Hepatocyte (in vitro differentiated cells): ENCODE measurements around the gene MACO1.

Source experiments
- EZH2 ChIP-seq: fragments of 200-600 bp; sonication (generic); IDR thresholded peaks from 2 replicates; pipeline ENCODE4 v1.6.1; 2016; ENCODE audit warnings: antibody characterized with exemption, mild to moderate bottlenecking, borderline replicate concordance
- TF ChIP-seq, protein P1 (sequence below): fragments of 200-600 bp; sonication (generic); IDR thresholded peaks from 2 replicates; pipeline ENCODE4 v1.5.1; 2016; ENCODE audit warnings: antibody characterized with exemption, mild to moderate bottlenecking; ENCODE audit not compliant: poor library complexity

DNA sequence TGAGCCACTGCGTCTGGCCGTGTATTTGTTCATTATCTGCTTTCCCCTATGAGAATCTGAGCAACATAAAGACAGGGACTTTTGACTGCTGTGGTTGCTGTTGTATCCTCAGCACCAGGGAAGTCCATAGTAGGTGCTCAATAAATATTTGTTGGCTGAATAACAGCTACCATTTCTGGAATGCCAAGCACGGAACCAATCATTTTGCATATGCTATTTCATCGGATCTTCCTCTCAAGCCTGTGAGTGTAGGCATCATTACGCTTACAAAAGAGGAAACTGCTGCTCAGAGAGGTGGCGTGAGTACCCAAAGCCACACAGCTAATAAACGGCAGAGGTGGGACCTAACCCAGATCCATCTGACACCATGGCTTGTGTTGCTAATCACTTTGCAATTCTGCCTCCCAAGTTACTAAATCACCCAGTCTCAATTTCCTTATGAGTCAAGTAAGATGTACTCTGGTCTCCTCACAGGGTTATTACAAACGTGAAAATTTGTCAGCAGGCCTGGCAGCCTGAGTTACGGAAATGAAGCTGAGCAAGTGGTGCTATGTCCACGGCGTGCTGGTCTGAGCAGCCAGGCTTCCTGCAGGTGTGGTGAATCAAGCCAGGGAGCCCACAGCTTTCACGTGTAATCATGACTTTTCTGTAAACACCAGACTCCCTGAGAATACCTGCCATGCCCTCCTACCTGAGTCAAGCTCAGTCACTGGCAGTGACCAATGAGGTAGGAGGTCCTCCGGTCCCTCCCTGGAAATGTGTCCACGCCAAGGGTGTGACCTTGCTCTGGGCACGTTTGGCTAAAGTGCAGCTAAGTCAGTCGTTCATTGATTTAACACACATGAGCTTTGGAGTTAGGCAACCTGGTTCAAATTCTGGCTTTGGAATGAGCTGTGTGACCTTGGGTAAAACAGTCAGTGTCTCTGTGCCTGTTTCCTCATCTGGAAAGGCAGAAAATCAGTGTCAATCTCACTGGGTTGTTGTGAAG is 5.3 kb upstream of the MACO1 start:
- TF ChIP-seq, protein P1, sequence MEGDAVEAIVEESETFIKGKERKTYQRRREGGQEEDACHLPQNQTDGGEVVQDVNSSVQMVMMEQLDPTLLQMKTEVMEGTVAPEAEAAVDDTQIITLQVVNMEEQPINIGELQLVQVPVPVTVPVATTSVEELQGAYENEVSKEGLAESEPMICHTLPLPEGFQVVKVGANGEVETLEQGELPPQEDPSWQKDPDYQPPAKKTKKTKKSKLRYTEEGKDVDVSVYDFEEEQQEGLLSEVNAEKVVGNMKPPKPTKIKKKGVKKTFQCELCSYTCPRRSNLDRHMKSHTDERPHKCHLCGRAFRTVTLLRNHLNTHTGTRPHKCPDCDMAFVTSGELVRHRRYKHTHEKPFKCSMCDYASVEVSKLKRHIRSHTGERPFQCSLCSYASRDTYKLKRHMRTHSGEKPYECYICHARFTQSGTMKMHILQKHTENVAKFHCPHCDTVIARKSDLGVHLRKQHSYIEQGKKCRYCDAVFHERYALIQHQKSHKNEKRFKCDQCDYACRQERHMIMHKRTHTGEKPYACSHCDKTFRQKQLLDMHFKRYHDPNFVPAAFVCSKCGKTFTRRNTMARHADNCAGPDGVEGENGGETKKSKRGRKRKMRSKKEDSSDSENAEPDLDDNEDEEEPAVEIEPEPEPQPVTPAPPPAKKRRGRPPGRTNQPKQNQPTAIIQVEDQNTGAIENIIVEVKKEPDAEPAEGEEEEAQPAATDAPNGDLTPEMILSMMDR, result no peak
- TF ChIP-seq EZH2, result no peak
